Adipocyte (in vitro differentiated cells): ENCODE data around the gene EHHADH.
"Not testable (repeated sequence)": the region's sequence is repeated elsewhere in the genome, so short reads cannot be mapped to it uniquely, and the experiment has no call there.

Experiments used
- DNase-seq: peaks from one replicate; pipeline ENCODE4 v3.0.0-alpha.2; 2015; ENCODE audit warnings: low read depth
- H3K27me3 ChIP-seq: replicated peaks from 2 replicates; pipeline ENCODE4 v1.7.0; 2013; ENCODE audit warnings: mild to moderate bottlenecking, low read length, moderate library complexity; ENCODE audit not compliant: control insufficient read depth, insufficient read depth
- H3K36me3 ChIP-seq: 2 replicates; pipeline ENCODE4 v1.7.0; 2013; ENCODE audit warnings: low read length, mild to moderate bottlenecking, moderate library complexity; ENCODE audit not compliant: control insufficient read depth, insufficient read depth, severe bottlenecking
- H3K4me1 ChIP-seq: 2 replicates; pipeline ENCODE4 v1.7.0; 2013; ENCODE audit warnings: mild to moderate bottlenecking, low read length, moderate library complexity; ENCODE audit not compliant: control insufficient read depth, insufficient read depth
- H3K4me3 ChIP-seq: 2 replicates; pipeline ENCODE4 v1.7.0; 2013; ENCODE audit warnings: mild to moderate bottlenecking, low read length, moderate library complexity
- H3K9ac ChIP-seq: 2 replicates; pipeline ENCODE4 v1.7.0; 2013; ENCODE audit warnings: mild to moderate bottlenecking, low read length, moderate library complexity
- H3K9me3 ChIP-seq: 2 replicates; pipeline ENCODE4 v1.7.0; 2013; ENCODE audit warnings: mild to moderate bottlenecking, low read length, moderate library complexity; ENCODE audit not compliant: control insufficient read depth

Gene EHHADH

DNA sequence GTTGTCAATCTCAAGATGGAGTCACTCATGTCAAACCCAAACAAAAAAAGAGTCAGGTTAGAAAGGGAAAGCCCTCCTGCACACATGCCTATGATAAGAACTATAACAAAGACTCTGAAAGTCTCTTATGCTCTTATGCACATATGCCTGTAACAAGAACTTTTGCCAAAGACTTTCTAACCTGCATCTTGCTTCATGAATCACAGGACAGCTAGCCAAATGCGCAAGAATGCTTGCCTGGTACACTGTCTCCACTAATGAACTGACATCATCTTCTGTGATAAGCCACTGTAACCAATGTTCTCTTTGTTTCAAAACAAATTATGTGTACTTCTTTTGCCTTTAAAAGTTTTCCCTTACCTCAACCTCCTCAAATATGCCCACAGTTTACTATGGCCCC is 18.2 kb upstream of the EHHADH start:
- no peak for DNase-seq
- H3K36me3 ChIP-seq, result no peaks in the 10 kb centered on the region

GRCh38 chr3:185270956-185271332 is 17.1 kb upstream of the EHHADH start:
- DNase-seq, result no peak

More for the DNA sequence above, 18.2 kb upstream of the EHHADH start:
- Histone ChIP-seq H3K9ac (no peak overlapping the region), H3K9me3 (no peaks in the 10 kb centered on the region), H3K27me3 (peaks cover 37% of the 10 kb centered on the region), H3K4me3 (no peak overlapping the region), H3K4me1 (peaks cover 3% of the 10 kb centered on the region)

GRCh38 chr3:185270262-185270955 is 16.6 kb upstream of the EHHADH start:
- no peak overlapping the region for H3K4me3 ChIP-seq
- no peak overlapping the region for H3K9ac ChIP-seq
- H3K9me3 ChIP-seq, result no peaks in the 10 kb centered on the region
- peaks cover 3% of the 10 kb centered on the region for H3K4me1 ChIP-seq
- peaks cover 38% of the 10 kb centered on the region for H3K27me3 ChIP-seq
- peak; percentile 23 for DNase-seq
- H3K36me3 ChIP-seq, result no peaks in the 10 kb centered on the region

More at GRCh38 chr3:185270956-185271332, 17.1 kb upstream of the EHHADH start:
- H3K9me3 ChIP-seq, result no peaks in the 10 kb centered on the region
- H3K4me3 ChIP-seq, result no peak overlapping the region
- H3K36me3 ChIP-seq, result no peaks in the 10 kb centered on the region
- H3K27me3 ChIP-seq, result peaks cover 38% of the 10 kb centered on the region
- peaks cover 3% of the 10 kb centered on the region for H3K4me1 ChIP-seq
- no peak overlapping the region for H3K9ac ChIP-seq

DNA sequence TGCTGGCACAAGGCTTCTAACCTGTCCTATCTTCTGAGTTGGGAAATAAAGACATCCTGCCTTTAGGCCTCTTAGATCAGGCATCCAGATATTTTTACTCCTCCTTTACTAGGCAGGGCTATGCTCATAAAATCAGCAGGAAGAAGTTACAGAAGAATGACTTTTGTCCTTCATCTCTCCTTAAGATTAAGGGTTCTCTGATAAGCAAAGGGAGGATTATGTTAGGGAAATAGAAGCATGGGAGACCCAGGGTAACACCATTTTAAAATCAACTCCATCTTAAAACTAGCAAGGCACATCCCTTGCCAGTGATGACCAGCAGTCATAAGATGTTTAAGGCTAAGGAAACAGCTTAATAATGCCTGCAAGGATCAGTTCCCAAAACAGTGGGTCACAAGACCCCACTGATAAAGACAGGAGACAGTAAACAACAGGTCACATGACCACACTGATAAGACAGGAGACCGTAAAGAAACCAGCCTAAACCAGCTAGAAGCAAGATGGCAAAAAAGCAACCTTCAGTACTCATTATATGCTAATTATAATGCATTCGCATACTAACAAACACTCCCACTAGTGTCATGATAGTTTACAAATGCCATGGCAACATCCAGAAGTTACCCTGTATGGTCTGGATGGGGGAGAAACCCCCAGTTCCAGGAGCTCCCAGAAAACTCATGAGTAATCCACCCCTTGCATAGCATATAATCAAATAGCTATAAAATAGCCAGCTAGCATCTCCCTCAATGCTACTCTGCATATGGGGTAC is 14.5 kb upstream of the EHHADH start:
- H3K4me3 ChIP-seq, result no peak overlapping the region
- DNase-seq, result no peak

DNA sequence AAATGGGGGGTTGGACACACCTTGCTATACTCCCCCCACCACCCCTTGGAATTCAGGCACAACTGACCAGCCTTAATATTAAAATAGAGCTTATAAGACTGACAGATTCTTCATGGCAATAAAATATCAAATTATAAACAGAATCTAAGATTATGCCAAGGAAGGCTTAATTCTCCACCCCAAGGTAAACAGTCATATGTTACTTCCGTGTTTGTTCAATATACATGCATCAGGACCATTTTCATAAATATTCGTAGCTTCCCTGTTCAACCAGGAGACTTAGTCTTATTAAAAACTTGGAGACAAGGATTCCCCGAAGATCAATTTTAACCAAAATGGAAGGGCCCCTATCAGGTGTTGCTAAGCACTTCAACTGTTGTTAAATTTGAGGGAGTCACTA is 13.3 kb upstream of the EHHADH start:
- H3K9ac ChIP-seq, result no peak overlapping the region
- H3K9me3 ChIP-seq, result no peaks in the 10 kb centered on the region
- peaks cover 2% of the 10 kb centered on the region for H3K4me1 ChIP-seq
- H3K36me3 ChIP-seq, result no peaks in the 10 kb centered on the region
- H3K27me3 ChIP-seq, result peaks cover 28% of the 10 kb centered on the region
- no peak for DNase-seq
- H3K4me3 ChIP-seq, result no peak overlapping the region

More for the DNA sequence above, 14.5 kb upstream of the EHHADH start:
- Histone ChIP-seq H3K9ac (no peak overlapping the region), H3K36me3 (no peaks in the 10 kb centered on the region), H3K9me3 (no peaks in the 10 kb centered on the region), H3K4me1 (peaks cover 3% of the 10 kb centered on the region), H3K27me3 (peaks cover 38% of the 10 kb centered on the region)

DNA sequence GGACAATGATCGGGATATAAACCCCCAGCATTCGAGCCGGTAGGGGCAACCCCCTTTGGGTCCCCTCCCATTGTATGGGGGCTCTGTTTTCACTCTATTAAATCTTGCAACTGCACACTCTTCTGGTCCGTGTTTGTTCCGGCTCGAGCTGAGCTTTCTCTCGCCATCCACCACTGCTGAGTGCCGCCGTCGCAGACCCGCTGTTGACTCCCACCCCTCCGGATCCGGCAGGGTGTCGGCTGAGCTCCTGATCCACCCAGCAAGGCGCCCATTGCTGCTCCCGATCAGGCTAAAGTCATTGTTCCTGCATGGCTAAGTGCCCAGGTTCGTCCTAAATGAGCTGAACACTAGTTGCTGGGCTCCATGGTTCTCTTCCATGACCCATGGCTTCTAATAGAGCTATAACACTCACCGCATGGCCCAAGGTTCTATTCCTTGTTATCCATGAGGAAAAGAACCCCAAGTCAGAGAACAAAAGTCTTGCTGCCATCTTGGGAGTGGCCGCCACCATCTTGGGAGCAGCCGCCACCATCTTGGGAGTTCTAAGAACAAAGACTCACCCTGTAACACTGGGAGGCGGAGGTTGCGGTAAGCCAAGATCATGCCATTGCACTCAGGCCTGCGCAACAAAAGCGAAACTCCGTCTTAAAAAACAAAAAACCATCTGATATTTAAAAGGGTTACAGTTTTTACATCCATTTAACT is 11.2 kb upstream of the EHHADH start:
- Histone ChIP-seq H3K4me1 (no peaks in the 10 kb centered on the region), H3K4me3 (no peak overlapping the region), H3K36me3 (no peaks in the 10 kb centered on the region), H3K9me3 (no peaks in the 10 kb centered on the region), H3K9ac (no peak overlapping the region), H3K27me3 (peaks cover 23% of the 10 kb centered on the region)
- no peak for DNase-seq

GRCh38 chr3:185263423-185263822 is 9.6 kb upstream of the EHHADH start:
- Histone ChIP-seq H3K27me3 (peaks cover 11% of the 10 kb centered on the region), H3K36me3 (no peaks in the 10 kb centered on the region), H3K9me3 (no peaks in the 10 kb centered on the region), H3K9ac (no peak overlapping the region), H3K4me1 (no peaks in the 10 kb centered on the region), H3K4me3 (no peak overlapping the region)
- DNase-seq, result no peak

GRCh38 chr3:185257334-185257733 is 3.5 kb upstream of the EHHADH start:
- Histone ChIP-seq H3K36me3 (no peaks in the 10 kb centered on the region), H3K9ac (no peak overlapping the region), H3K4me3 (no peak overlapping the region), H3K27me3 (no peaks in the 10 kb centered on the region), H3K9me3 (peaks cover 6% of the 10 kb centered on the region), H3K4me1 (no peaks in the 10 kb centered on the region)
- no peak for DNase-seq

DNA sequence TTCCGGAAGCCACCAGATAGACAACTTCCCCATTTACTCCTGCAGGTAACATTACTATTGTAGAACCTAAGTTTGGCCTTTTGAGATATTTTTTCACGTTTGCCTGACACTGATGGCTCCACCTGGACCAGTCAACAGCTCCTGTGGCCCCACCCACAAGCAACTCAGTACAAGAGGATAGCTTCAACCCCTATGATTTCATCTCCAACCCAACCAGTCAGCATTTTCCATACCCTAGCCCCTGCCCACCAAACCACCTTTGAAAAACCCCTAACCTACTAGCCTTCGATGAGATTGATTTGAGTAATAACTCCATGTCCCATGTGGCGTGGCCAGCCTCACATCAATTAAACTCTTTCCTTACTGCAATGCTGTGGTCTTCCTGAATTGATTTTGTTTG is 950 bp upstream of the EHHADH start:
- Histone ChIP-seq H3K27me3 (no peaks in the 10 kb centered on the region), H3K9ac (no peak overlapping the region), H3K4me3 (peak overlapping the region; percentile 95), H3K9me3 (peaks cover 6% of the 10 kb centered on the region), H3K36me3 (no peaks in the 10 kb centered on the region), H3K4me1 (peaks cover 17% of the 10 kb centered on the region)
- DNase-seq, result no peak

DNA sequence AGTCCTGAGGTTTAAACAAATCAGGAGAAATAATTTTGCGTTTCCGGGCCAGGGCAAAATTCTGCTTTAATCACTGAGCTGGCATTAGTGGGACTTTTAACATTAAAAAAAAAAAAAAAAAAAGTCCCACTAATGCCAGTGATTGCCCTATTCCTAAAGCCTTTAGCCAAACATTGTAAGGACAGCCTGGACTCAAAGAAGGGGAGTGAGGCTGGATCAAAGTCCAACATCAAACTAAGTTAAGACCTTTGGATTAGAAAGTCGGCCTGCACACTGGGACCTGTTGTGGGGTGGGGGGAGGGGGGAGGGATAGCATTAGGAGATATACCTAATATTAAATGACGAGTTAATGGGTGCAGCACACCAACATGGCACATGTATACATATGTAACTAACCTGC is 716 bp downstream of the EHHADH start:
- H3K27me3 ChIP-seq, H3K9ac ChIP-seq, DNase-seq, H3K9me3 ChIP-seq, H3K36me3 ChIP-seq: not testable (repeated sequence)
- peaks cover 18% of the 10 kb centered on the region for H3K4me1 ChIP-seq
- peak overlapping the region; percentile 95 for H3K4me3 ChIP-seq

DNA sequence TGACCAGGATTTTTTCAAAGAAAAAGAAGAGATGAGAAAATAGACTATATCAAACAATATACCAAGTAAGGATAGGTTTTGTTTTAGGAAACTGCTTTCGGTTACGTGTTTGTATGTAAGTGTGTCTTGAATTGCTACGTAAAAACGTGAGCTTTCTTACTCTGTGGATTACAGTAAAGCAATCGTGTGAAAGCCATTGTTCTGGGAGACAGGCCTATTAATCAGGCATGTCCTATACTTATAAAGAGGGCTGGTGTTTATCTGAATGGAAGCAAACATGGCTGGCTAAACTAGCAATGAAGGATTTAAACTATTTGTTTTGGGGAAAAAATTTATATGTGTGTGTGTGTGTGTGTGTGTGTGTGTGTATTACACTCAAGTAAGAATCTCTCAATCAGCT is 2.6 kb downstream of the EHHADH start:
- H3K4me1 ChIP-seq, result peaks cover 18% of the 10 kb centered on the region
- peak overlapping the region; percentile 7 for H3K9ac ChIP-seq
- peaks cover 12% of the 10 kb centered on the region for H3K36me3 ChIP-seq
- no peaks in the 10 kb centered on the region for H3K27me3 ChIP-seq
- no peaks in the 10 kb centered on the region for H3K9me3 ChIP-seq
- no peak overlapping the region for H3K4me3 ChIP-seq
- no peak for DNase-seq
